Epithelial cell of esophagus (primary cell): Measurements from ENCODE around the gene DCTN4.
"Not testable (repeated sequence)": the region's sequence is repeated elsewhere in the genome, so short reads cannot be mapped to it uniquely, and the experiment has no call there.

Experiments used
- DNase-seq: peaks from one replicate; pipeline ENCODE4 v3.0.0; 2010; ENCODE audit warnings: low read depth
- H3K4me3 ChIP-seq: 2 replicates; pipeline ENCODE4 v1.5.1; 2011; ENCODE audit warnings: mild to moderate bottlenecking, low read length, control low read depth
- TF ChIP-seq, protein P1 (sequence below): IDR thresholded peaks from 2 replicates; pipeline ENCODE4 v1.5.1; 2011; ENCODE audit warnings: low read depth, mild to moderate bottlenecking, low read length, control low read depth, inconsistent platforms; ENCODE audit not compliant: insufficient read depth; ENCODE audit errors: missing control alignments

DCTN4 gene

GRCh38 chr5:150758531-150759333, at the start of gene DCTN4:
TSS of gene DCTN4 (minus strand) at chr5:150759017. CDS start at chr5:150758993, 24 bp downstream.
- peak; percentile 99 for DNase-seq
- TF ChIP-seq, protein P1, sequence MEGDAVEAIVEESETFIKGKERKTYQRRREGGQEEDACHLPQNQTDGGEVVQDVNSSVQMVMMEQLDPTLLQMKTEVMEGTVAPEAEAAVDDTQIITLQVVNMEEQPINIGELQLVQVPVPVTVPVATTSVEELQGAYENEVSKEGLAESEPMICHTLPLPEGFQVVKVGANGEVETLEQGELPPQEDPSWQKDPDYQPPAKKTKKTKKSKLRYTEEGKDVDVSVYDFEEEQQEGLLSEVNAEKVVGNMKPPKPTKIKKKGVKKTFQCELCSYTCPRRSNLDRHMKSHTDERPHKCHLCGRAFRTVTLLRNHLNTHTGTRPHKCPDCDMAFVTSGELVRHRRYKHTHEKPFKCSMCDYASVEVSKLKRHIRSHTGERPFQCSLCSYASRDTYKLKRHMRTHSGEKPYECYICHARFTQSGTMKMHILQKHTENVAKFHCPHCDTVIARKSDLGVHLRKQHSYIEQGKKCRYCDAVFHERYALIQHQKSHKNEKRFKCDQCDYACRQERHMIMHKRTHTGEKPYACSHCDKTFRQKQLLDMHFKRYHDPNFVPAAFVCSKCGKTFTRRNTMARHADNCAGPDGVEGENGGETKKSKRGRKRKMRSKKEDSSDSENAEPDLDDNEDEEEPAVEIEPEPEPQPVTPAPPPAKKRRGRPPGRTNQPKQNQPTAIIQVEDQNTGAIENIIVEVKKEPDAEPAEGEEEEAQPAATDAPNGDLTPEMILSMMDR: no peak

GRCh38 chr5:150804388-150804787, 45.6 kb upstream of the DCTN4 start:
- TF ChIP-seq, protein P1: no peak
- no peak overlapping the region for H3K4me3 ChIP-seq
- DNase-seq: no peak

More at GRCh38 chr5:150758531-150759333, at the start of gene DCTN4:
- peak within 1 kb of the TSS; percentile 79 for H3K4me3 ChIP-seq

GRCh38 chr5:150801117-150801927, 42.5 kb upstream of the DCTN4 start:
- H3K4me3 ChIP-seq: peak overlapping the region; percentile 40

DNA sequence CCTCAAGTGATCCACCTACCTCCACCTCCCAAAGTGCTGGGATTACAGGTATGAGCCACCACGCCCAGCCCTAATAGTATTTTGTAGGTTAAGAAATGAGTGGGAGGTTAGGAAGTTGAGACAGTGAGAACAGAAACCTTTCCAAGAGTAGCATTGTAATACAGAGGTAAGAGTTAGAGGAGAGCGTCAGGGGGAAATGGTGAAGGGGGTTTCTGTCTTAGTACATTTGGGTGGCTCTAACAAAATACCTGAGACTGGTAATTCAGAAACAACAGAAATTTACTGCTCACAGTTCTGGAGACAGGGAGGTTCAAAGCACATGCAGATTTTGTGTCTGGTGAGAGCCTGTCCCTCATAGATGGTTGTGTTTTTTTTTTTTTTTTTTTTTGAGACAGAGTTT, 38.6 kb upstream of the DCTN4 start:
- TF ChIP-seq, protein P1: no peak
- H3K4me3 ChIP-seq: no peak overlapping the region
- no peak for DNase-seq

More at GRCh38 chr5:150801117-150801927, 42.5 kb upstream of the DCTN4 start:
- TF ChIP-seq, protein P1: peak; percentile 53
- peak; percentile 78 for DNase-seq

DNA sequence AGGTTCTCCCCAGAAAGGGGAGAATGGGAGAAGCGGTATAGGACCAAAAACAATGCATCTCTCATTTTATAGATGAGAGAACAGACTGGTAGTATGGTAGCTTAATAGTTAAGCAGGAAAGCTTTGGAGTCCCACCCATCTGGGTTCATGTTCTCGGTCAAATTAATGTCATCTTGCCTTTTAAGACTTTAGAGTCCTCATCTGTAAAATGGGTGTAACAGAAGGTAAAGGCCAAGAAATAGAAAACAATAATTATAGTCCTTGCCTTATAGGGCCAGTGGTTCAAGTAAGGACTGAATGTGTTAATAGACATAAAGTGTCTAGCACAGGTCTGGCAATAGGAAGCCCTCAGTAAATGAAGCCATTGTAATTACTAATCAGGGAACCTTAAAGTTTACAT, 36.1 kb upstream of the DCTN4 start:
- TF ChIP-seq, protein P1: no peak

GRCh38 chr5:150793423-150793888, 34.6 kb upstream of the DCTN4 start:
- not testable (repeated sequence) for DNase-seq, H3K4me3 ChIP-seq

More for the DNA sequence above, 36.1 kb upstream of the DCTN4 start:
- no peak overlapping the region for H3K4me3 ChIP-seq
- DNase-seq: no peak

DNA sequence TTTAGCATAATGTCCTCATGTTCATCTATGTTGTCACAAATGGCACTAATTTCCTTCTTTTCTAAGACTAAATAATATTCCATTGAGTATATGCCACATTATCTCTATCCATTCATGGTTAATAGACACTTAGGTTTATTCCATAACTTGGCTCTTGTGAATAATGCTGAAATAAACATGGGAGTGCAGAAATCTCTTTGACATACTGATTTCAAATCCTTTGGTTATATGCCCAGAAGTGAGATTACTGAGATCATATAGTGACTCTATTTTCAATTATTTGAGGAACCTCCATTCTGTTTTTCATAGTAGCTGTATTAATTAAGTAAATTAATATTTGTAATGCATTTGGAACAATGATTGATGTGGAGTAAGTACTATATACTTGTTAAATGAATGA, 32.7 kb upstream of the DCTN4 start:
- no peak for DNase-seq
- TF ChIP-seq, protein P1: no peak
- no peak overlapping the region for H3K4me3 ChIP-seq
